Dendritic cell treated with granulocyte-macrophage colony-stimulating factor and Interleukin-4, amounts not matched to agents 40 ng/mL and 50 ng/mL, for 4 days (primary cell): Measurements from ENCODE around the gene CCDC60.

Experiments used
- H3K27ac Mint-ChIP-seq: one replicate; pipeline ENCODE4 v1.8.0; 2022; ENCODE audit warnings: mild to moderate bottlenecking, mixed read lengths
- H3K27me3 Mint-ChIP-seq: one replicate; pipeline ENCODE4 v1.8.0; 2022; ENCODE audit warnings: mild to moderate bottlenecking, mixed read lengths
- H3K36me3 Mint-ChIP-seq: one replicate; pipeline ENCODE4 v1.8.0; 2022; ENCODE audit warnings: low read depth, mixed read lengths
- H3K4me1 Mint-ChIP-seq: one replicate; pipeline ENCODE4 v1.8.0; 2022; ENCODE audit warnings: low read depth, mixed read lengths
- H3K4me3 Mint-ChIP-seq: one replicate; pipeline ENCODE4 v1.8.0; 2022; ENCODE audit warnings: mild to moderate bottlenecking, moderate library complexity, mixed read lengths
- H3K9me3 Mint-ChIP-seq: one replicate; pipeline ENCODE4 v1.8.0; 2022; ENCODE audit warnings: mixed read lengths
- intact Hi-C: fragments of 100-400 bp; cut with micrococcal nuclease; formaldehyde crosslinking; loops from one replicate; pipeline ENCODE4 v1.15.0; 2022

Gene CCDC60

DNA sequence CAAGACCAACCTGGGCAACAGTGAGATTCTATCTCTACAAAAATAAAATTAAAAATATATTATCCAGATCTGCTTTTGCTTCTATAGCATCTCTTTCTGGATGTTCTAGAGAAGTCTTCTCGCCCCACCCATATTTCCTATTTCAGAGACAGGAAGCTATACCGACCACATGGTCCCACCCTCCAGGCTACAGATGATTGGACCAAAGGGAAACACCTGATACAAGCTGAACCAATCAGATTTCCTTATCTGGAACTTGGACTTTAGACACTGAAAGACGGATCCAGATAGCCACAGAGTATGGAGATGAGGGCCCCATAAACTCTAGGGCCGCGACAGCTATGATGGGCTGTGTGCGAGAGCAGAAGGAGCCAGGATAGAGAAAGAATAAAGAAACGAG lies 48.7 kb downstream of the CCDC60 start:
- H3K4me3 Mint-ChIP-seq: no peak overlapping the region
- H3K36me3 Mint-ChIP-seq: no peaks in the 10 kb centered on the region
- H3K27ac Mint-ChIP-seq: no peak overlapping the region
- intact Hi-C loops: no loop called here
- H3K4me1 Mint-ChIP-seq: peaks cover 5% of the 10 kb centered on the region
- H3K27me3 Mint-ChIP-seq: peaks cover 3% of the 10 kb centered on the region
- peaks cover 7% of the 10 kb centered on the region for H3K9me3 Mint-ChIP-seq

DNA sequence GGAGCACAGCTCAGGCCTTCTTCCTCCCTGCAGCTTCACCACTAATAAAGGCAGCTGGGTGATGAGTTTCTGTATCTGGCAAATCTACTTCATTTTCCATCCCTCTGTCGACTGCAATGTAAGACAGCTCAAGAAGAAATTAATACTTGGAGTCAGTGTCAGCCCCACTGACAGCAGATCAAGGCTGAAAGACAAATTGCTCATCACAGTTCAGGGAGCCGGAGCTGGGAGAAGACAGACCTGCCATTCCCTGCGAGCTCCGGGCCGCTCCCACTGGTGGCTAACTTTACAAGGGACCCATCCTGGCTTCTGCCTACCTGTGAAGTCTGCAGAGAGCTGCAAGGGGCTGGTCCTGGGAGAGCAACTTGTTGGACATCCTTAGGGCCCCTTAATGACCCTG lies 49.8 kb downstream of the CCDC60 start:
- no peak overlapping the region for H3K4me3 Mint-ChIP-seq
- peaks cover 5% of the 10 kb centered on the region for H3K4me1 Mint-ChIP-seq
- H3K27me3 Mint-ChIP-seq: peaks cover 3% of the 10 kb centered on the region
- intact Hi-C loops: no loop called here
- no peaks in the 10 kb centered on the region for H3K36me3 Mint-ChIP-seq
- peaks cover 7% of the 10 kb centered on the region for H3K9me3 Mint-ChIP-seq
- no peak overlapping the region for H3K27ac Mint-ChIP-seq

DNA sequence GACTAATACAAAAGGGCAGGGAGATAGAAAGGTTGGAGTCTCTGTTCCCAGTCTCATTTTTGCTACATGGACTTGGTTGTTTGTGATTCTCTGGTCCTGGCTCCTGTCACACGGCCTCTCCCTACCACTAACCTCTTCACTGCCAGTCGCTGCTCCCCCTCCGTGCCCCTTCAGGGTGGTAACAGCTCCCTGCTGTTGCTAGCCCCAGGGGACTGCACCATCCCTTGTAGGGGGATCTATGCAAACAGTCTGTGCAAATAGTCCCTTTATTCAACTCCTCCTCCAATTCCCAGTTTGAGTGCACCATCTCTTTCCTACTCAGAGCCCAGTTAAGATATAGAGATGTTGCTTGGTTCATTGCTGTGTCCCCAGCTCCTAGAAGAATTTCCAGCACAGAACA lies 51.1 kb downstream of the CCDC60 start:
- peaks cover 7% of the 10 kb centered on the region for H3K9me3 Mint-ChIP-seq
- peaks cover 4% of the 10 kb centered on the region for H3K27me3 Mint-ChIP-seq
- H3K36me3 Mint-ChIP-seq: no peaks in the 10 kb centered on the region
- no peak overlapping the region for H3K4me3 Mint-ChIP-seq
- no peak overlapping the region for H3K27ac Mint-ChIP-seq
- intact Hi-C loops: no loop called here
- peaks cover 5% of the 10 kb centered on the region for H3K4me1 Mint-ChIP-seq

DNA sequence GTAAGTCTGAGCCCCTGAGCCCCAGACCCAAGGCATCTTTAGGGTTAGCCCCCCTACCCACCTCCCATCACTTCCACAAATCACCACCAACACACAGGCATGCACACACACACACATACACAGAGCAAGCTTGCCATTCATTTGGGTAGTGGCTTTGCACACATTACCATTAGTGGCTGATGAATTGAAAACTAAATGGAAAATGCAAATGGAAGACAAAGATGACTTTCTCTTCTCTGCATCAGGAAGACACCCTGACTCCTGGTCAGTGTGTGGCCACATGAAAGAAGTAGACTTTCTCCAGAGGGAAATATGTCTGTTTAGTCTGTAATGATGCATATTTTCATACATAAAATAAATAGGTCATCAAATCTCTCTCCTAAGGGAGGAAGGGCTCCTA lies 55.2 kb downstream of the CCDC60 start:
- Mint-ChIP-seq H3K27me3 (peaks cover 6% of the 10 kb centered on the region), H3K4me1 (peaks cover 5% of the 10 kb centered on the region), H3K36me3 (no peaks in the 10 kb centered on the region), H3K9me3 (no peaks in the 10 kb centered on the region), H3K27ac (no peak overlapping the region), H3K4me3 (no peak overlapping the region)
- intact Hi-C loops: no loop called here

DNA sequence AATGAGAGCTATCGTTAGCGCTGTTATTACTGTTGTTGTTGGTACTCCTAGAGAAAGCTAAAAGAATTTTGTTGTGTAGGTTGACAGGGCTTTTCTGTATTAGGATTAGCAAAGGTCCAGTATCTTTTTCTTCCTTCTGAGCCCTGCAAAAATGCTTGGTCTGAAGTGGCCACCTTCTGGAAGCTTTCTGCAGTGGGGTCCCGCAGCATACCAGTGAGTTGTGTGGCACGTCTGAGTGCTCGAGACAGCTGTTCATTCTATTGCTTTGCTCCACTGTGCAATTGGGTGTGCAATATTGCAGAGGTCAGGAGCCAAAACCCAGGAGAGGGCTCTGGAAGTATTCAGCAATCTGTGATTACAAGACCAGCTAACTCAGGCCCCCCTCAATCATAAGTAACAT lies 57.1 kb downstream of the CCDC60 start:
- Mint-ChIP-seq H3K4me1 (peaks cover 5% of the 10 kb centered on the region), H3K27ac (no peak overlapping the region), H3K27me3 (peaks cover 6% of the 10 kb centered on the region), H3K4me3 (no peak overlapping the region), H3K36me3 (no peaks in the 10 kb centered on the region), H3K9me3 (peaks cover 7% of the 10 kb centered on the region)
- intact Hi-C loops: no loop called here

DNA sequence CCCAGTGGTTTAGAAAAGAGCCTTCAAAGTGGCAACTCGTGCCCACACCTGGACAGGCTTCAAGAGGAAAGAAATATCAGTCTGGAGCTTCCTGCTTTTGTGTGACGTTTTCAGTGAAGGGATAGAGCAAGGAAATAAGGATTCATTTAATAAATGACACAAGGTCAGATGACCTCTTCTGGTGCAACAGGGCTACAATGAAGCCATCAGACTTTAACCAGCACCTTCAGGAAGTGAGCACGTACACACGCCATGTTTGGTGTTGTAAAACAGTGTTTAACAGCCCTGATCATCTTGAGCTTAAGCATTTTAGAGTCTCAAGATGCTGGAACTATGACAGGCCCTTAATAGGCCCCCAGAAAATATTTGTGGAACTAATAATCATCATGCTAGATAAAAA lies 59.1 kb downstream of the CCDC60 start:
- no peaks in the 10 kb centered on the region for H3K36me3 Mint-ChIP-seq
- H3K27me3 Mint-ChIP-seq: peaks cover 3% of the 10 kb centered on the region
- H3K27ac Mint-ChIP-seq: no peak overlapping the region
- H3K9me3 Mint-ChIP-seq: peaks cover 7% of the 10 kb centered on the region
- intact Hi-C loops: no loop called here
- no peak overlapping the region for H3K4me3 Mint-ChIP-seq
- H3K4me1 Mint-ChIP-seq: no peaks in the 10 kb centered on the region

DNA sequence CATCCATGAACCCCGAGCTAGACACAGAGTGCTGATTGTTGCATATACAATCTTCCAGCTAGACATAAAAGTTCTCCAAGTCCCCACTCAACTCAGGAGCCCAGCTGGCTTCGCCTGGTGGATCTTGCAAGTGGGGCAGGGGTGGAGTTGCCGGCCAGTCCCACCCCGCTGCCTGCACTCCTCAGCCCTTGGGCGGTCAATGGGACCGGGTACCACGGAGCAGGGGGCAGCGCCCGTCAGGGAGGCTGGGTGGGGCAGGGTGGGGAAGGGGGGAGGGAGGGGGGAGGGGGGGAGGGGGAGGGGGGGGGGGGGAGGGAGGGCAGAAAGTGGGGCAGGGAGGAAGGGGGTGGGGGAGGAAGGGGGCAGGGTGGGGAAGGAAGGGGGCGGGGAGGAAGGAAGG lies 63.0 kb downstream of the CCDC60 start:
- H3K36me3 Mint-ChIP-seq: no peaks in the 10 kb centered on the region
- no peaks in the 10 kb centered on the region for H3K4me1 Mint-ChIP-seq
- peaks cover 7% of the 10 kb centered on the region for H3K9me3 Mint-ChIP-seq
- no peak overlapping the region for H3K27ac Mint-ChIP-seq
- H3K4me3 Mint-ChIP-seq: no peak overlapping the region
- peaks cover 2% of the 10 kb centered on the region for H3K27me3 Mint-ChIP-seq
- intact Hi-C loops: no loop called here

DNA sequence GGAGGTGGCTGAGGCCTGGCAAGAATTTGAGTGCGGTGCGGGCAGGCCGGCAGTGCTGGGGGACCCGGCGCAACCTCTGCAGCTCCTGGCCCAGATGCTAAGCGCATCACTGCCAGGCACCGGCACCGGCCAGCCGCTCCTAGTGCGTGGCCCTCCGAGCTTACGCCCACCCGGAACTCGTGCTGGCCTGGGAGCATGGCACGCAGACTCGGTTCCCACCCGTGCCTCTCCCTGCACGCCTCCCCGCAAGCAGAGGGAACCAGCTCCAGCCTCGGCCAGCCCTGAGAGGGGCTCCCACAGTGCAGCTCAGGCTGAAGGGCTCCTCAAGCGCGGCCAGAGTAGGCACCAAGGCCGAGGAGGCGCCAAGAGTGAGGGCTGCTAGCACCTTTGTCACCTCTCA lies 63.7 kb downstream of the CCDC60 start:
- Mint-ChIP-seq H3K27ac (no peak overlapping the region), H3K4me3 (no peak overlapping the region), H3K9me3 (peaks cover 7% of the 10 kb centered on the region), H3K36me3 (no peaks in the 10 kb centered on the region), H3K27me3 (peaks cover 2% of the 10 kb centered on the region), H3K4me1 (no peaks in the 10 kb centered on the region)
- intact Hi-C loops: no loop called here

DNA sequence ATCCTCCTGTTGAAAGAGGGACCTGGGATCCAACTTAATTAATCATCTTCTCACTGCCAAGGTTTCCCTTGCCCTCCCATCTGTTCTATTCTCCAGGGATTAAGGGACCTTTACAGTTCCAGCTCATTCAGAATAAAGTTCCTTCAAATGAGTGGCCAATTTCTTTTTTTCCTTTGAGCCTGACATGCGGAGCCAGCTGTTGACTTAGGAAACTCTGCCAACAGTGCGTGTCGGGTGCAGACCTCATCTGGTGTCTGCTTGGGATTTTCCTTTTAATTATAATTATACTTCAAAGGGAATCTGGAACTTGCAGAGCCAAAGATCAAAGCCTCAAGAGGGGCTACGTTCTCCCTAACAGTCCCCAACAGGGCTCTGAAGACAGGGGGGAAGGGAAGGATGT lies 64.8 kb downstream of the CCDC60 start:
- Mint-ChIP-seq H3K36me3 (no peaks in the 10 kb centered on the region), H3K27me3 (peaks cover 2% of the 10 kb centered on the region), H3K9me3 (peaks cover 7% of the 10 kb centered on the region), H3K27ac (no peak overlapping the region), H3K4me1 (no peaks in the 10 kb centered on the region), H3K4me3 (no peak overlapping the region)
- intact Hi-C loops: no loop called here

DNA sequence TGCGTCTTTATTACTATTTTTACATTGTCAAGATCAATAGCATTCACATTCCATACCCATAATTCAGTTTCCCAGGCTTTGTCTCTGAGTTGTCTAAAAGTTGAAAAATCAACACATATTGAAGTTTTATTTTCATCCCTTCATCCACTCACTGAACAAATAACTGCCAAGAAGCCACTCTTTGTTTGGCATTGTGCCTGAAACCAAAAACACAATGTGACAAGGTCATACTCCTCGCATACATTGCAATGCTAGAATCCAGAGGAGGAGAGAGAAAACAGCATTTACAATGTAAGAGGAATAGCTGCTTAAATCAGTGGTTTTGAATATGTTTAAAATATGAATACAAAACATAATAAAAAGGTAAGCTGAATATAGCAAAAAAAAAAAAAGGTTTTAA lies 71.8 kb downstream of the CCDC60 start:
- intact Hi-C loops: no loop called here
- Mint-ChIP-seq H3K27me3 (peaks cover 2% of the 10 kb centered on the region), H3K36me3 (no peaks in the 10 kb centered on the region), H3K4me3 (no peak overlapping the region), H3K27ac (no peak overlapping the region), H3K9me3 (no peaks in the 10 kb centered on the region), H3K4me1 (no peaks in the 10 kb centered on the region)

DNA sequence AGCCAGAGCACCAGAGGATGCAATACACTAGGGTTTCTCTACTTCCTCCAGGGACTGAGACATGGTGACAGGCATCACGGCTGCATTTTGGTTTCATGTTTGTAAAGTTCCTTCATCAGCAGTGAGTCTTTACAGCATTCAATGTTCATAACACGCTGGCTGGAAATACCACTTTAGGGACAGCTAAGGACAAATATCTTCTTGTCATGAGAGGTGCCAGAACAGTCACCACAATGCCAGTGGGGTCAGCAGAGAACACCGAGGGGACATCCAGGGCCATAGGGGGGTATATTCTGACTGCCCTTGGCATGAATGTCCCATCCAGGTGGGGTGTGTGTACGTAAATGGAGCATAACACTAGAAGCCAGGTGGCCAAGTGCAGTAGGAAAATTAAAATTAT lies 72.3 kb downstream of the CCDC60 start:
- H3K36me3 Mint-ChIP-seq: no peaks in the 10 kb centered on the region
- H3K9me3 Mint-ChIP-seq: no peaks in the 10 kb centered on the region
- H3K4me3 Mint-ChIP-seq: no peak overlapping the region
- intact Hi-C loops: no loop called here
- H3K27me3 Mint-ChIP-seq: peaks cover 4% of the 10 kb centered on the region
- no peaks in the 10 kb centered on the region for H3K4me1 Mint-ChIP-seq
- no peak overlapping the region for H3K27ac Mint-ChIP-seq

DNA sequence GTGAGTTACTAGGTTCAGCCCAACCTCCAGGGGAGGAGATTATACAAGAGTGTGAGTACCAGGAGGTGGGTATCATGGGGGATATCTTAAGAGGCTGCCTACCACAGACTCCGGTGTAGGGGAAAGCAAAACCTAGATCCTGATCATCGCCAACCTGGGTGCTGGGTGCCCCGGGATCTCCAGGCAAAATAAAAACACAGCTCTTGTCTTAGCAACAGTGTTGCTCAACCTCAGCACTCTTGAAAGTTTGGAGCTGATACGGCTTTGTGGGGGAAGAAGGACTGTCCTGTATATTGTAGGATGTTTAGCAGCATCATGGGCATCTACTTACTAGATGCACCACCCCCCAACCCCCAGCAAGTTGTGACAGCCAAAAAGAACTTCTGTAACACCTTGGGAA lies 74.5 kb downstream of the CCDC60 start:
- H3K27me3 Mint-ChIP-seq: peaks cover 6% of the 10 kb centered on the region
- intact Hi-C loops: no loop called here
- H3K36me3 Mint-ChIP-seq: no peaks in the 10 kb centered on the region
- H3K4me3 Mint-ChIP-seq: no peak overlapping the region
- H3K4me1 Mint-ChIP-seq: no peaks in the 10 kb centered on the region
- no peak overlapping the region for H3K27ac Mint-ChIP-seq
- H3K9me3 Mint-ChIP-seq: no peaks in the 10 kb centered on the region

DNA sequence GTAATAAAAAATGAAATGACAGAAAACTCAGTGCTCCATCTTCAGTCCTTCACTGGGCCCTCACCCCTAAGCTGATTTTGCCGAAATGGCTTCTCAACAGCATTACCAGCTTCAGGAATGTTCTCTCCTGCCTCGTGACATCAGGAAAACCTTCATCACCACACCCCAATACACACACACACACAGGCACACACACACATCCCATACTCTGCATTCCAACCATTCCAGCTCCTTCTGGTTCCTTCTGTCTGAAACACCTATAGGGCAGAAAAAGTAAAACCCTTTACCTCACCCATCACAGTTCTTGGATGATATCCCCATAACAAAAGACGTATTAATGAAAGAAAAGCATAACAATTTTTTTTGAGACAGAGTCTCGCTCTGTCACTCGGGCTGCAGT lies 75.9 kb downstream of the CCDC60 start:
- Mint-ChIP-seq H3K27ac (no peak overlapping the region), H3K36me3 (no peaks in the 10 kb centered on the region), H3K9me3 (no peaks in the 10 kb centered on the region), H3K4me1 (no peaks in the 10 kb centered on the region), H3K27me3 (peaks cover 5% of the 10 kb centered on the region), H3K4me3 (no peak overlapping the region)
- intact Hi-C loops: loop anchor here (5.0 kb wide), 1 partner anchor 433 kb away; no protein-coding TSS in a partner anchor

DNA sequence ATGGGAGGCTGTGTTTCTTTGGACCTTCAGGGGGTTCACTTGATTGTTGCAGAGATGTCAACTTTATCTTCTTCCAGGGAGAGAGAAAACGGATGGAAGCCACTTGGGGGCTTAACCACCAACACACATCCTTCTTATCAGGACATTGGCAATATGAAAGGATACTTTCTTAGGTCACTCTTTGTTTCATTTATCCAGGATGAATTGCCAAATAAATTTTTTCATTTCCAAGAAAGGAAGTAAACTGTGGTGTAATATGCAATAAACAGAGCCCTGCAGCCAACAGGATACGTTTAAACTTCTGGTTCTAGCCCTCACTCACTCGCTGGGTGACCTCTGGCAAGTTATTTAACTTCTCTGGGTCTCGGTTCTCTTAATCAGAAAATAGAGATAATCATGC lies 77.8 kb downstream of the CCDC60 start:
- no peak overlapping the region for H3K4me3 Mint-ChIP-seq
- no peaks in the 10 kb centered on the region for H3K4me1 Mint-ChIP-seq
- intact Hi-C loops: loop anchor here (2.0 to 5.0 kb wide), 2 partner anchors 298 to 435 kb away; no protein-coding TSS in a partner anchor
- H3K9me3 Mint-ChIP-seq: no peaks in the 10 kb centered on the region
- H3K27me3 Mint-ChIP-seq: peaks cover 5% of the 10 kb centered on the region
- H3K36me3 Mint-ChIP-seq: no peaks in the 10 kb centered on the region
- no peak overlapping the region for H3K27ac Mint-ChIP-seq
